Suprapubic skin (tissue), 4 donors: ENCODE measurements around the gene GOLGA8A.

Experiments used
- EP300 ChIP-seq: sonication (generic); formaldehyde crosslinking; IDR thresholded peaks from one replicate; pipeline ENCODE4 v1.6.1; 2017; ENCODE audit warnings: antibody characterized with exemption
- POLR2A ChIP-seq, 2 donors: fragments of 450-650 bp; IDR thresholded peaks; one replicate each; pipeline ENCODE4 v1.6.1; 2017; ENCODE audit warnings: antibody characterized with exemption in 2 of 2, mild to moderate bottlenecking in 2 of 2, moderate library complexity in 2 of 2
- POLR2AphosphoS5 ChIP-seq, 3 donors: sonication (generic); formaldehyde crosslinking; IDR thresholded peaks; one replicate each; pipeline ENCODE4 v1.6.1; 2017; ENCODE audit warnings: antibody characterized with exemption in 3 of 3
- TF ChIP-seq, protein P1 (sequence below), 2 donors: fragments of 200-600 bp in 1 of 2; fragments of 450-650 bp in 1 of 2; sonication (generic) in 1 of 2; IDR thresholded peaks; one replicate each; pipeline ENCODE4 v1.5.1; 2016 to 2019; ENCODE audit warnings: antibody characterized with exemption in 2 of 2, mild to moderate bottlenecking in 1 of 2, moderate library complexity in 1 of 2

DNA sequence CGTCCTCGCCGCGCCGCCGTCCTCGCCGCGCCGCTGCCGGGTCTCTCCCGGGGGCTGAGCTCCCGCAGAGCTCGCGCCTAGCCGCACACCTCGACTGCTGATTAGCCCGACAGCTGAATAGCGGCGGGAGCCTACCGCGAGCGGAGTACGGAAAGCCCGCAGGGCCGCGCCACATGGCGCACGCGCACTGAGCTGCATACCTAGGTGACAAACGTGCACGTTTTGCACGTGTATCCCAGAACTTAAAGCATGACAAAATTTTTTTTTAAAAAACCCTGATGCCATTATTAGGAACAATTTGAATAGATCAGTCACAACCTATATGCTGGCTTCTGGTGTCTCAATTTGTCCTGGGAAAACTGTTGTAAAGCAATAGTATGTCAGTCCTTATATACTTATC, at the start of gene GOLGA8A:
- TF ChIP-seq, protein P1, sequence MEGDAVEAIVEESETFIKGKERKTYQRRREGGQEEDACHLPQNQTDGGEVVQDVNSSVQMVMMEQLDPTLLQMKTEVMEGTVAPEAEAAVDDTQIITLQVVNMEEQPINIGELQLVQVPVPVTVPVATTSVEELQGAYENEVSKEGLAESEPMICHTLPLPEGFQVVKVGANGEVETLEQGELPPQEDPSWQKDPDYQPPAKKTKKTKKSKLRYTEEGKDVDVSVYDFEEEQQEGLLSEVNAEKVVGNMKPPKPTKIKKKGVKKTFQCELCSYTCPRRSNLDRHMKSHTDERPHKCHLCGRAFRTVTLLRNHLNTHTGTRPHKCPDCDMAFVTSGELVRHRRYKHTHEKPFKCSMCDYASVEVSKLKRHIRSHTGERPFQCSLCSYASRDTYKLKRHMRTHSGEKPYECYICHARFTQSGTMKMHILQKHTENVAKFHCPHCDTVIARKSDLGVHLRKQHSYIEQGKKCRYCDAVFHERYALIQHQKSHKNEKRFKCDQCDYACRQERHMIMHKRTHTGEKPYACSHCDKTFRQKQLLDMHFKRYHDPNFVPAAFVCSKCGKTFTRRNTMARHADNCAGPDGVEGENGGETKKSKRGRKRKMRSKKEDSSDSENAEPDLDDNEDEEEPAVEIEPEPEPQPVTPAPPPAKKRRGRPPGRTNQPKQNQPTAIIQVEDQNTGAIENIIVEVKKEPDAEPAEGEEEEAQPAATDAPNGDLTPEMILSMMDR (IDR thresholded peaks at IDR 0.05) = no peak
- no peak for TF ChIP-seq EP300
- no peak for TF ChIP-seq POLR2A (IDR thresholded peaks at IDR 0.05)
- TF ChIP-seq POLR2AphosphoS5 (IDR thresholded peaks at IDR 0.05) = peak in 1 of 3 donors; percentile 87
